Left renal cortex interstitium (tissue), 4 donors: Measurements from ENCODE around the gene C6orf132. TPM values are rescaled to one million over a fixed set of nuclear protein-coding genes. Genes with fewer than 3 reads are reported as not detected.

ENCODE experiments used
- DNase-seq, 4 donors: peaks; one replicate each; pipeline ENCODE4 v3.0.0-alpha.2; 2013; ENCODE audit warnings: low read depth in 4 of 4, low spot score in 2 of 4, missing footprints in 1 of 4
- polyA plus RNA-seq, 4 donors: library from polyadenylated mRNA; unstranded; fragments of 120-200 nt; gene quantifications; one replicate each; pipeline ENCODE4 v1.2.1, GENCODE V29; 2013; ENCODE audit not compliant: insufficient read length in 4 of 4

The C6orf132 gene
- polyA plus RNA-seq, 4 donors, result 3.8 to 6.5 (median 4.9) TPM

DNA sequence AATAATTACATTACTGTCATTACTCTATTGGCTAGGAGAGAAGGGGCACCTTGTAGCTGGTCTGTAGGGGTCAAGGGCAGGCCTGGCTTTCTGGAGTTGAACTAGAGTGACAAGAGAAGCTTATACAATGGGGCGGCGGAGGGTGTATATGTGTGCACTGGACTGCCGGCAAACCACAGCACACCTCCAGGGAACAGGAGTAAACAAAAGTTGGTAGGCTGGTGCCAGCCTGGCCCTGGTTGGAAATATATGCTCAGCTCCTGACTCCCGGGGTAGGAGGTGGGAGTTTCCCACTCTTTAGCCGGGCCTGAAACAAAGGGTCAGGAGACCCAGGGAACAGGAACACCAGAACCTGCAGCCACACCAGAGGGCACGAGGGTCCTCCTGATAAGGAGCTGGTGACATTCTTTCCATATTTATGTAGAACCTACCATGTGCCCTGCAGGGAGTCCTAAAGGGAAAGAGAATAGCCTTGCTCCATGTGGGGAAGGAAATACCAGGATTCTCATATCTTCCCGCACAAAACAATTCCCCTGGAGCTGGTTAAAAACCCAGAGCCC is 5.1 kb downstream of the C6orf132 start:
- DNase-seq, result no peak

- peak in 1 of 4 donors; percentile 28 for DNase-seq
Observed at GRCh38 chr6:42136508-42137193, 5.8 kb downstream of the C6orf132 start.

- no peak for DNase-seq
Observed at GRCh38 chr6:42135722-42136121, 6.7 kb downstream of the C6orf132 start.

DNA sequence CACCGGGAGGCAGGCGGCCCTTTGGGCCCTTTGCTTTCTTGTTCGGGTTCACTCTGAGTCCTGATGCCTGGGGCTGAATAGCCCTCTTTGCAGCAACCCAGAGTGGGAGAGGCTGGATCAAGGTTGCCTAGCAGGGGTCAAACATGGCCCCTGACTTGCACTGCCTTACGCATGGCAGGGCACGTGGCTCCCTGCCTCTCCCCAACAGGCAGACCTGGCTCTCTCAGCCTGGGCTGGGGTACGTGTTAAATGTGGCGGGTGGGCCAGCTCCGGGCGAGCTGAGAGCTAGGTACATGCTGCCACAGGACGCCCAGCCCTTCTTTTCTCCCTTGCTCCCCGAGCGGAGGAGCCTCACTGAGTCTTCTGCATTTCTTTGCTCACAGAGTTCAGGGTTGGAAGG is 7.3 kb downstream of the C6orf132 start:
- DNase-seq, result no peak

GRCh38 chr6:42133926-42134325 is 8.5 kb downstream of the C6orf132 start:
- DNase-seq, result no peak

DNA sequence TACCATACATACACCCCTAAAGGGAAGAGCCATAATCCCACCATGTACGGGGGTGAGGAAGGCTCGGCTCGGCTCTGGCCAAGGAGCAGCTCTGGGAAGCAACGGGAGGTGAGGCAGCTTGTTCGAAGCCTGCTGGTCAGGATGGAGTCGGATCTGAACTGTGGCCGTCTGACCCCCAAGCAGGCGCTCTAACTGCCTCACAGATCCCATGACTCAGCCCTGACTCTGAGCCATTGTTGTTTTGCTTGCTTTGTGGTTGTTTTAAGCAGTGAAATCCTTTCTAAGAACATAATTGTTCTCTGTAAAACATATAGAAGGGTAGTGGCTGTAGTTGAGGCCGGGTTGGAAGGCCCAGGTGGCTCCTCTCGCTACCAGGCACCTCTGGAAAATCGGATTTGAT is 10.9 kb downstream of the C6orf132 start:
- no peak for DNase-seq

DNA sequence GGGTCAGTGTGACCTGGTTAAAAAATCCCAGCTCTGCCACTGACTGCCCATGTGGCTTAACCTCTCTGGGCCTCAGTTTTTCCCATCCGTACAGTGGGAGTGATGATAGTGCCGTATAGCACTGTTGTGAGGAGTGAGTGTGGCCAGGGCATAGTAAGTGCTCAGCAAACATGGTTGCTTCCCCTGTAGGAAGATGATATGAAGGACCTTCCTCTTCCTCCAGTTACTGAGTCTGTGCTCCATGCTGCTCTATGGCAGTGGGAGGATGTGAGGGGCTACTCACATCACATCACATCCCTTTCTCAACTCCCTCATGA is 13.1 kb downstream of the C6orf132 start:
- DNase-seq, result no peak

DNA sequence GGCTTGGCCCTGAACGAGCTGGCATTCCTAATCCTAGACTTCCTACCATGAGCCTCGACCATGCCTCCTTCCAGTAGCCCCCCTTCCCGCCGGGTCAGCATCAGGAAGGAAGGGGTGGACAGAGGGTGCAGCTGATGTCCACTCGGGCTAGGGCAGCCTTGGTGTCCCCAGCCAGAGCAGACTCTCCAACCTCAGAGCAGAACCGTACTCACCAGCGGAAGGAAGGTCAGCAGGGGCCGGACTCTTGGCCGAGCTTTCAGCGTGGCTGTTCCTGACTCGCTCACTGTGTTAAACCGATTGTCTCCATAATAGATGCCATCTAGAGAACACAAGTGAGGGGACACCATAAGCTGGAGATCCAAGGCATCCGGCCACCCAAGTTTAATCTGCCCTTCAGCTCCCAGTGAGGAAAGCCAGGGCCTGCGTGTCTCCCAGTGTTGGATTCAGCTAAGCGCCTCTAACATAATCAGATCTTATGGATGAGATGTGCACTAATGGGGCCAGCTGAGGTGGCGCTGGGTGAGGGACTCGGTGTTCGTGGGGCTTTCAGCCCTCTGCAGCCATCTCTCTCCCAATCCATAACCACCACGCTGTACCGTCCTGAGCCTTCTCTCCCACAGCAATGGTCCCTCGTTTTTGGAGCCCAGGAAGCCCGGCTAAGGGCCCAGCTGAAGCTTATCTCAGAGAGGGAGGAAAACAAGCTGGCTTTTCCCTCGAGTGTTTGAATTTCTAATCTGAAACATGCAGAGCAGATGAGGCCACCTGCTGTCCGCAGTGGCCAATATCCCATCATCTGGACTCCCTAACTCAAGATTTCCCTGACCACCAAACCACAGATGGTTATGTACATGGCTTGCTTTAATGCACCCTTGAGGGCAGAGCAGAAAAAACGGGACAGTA is 13.7 kb downstream of the C6orf132 start:
- no peak for DNase-seq

DNA sequence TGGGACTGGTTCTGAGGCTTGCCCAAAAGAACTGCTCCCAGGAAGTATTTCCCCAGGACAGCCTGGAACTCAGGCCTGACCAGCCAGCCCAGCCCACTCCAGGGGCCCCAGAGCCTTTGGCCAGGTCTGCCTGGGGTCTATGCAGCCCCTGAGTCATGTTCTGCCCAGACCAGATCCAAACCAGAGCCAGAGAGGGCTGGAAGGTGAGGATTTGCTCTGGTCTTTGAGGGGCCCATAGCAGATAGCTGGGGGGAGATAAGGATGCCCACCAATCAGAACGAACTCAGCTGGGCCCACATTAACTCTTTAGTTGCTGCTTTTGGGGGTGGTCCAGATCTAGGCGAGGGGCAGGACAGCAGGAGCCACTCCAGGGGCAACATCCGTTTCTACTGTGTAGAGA is 16.8 kb downstream of the C6orf132 start:
- no peak for DNase-seq

DNA sequence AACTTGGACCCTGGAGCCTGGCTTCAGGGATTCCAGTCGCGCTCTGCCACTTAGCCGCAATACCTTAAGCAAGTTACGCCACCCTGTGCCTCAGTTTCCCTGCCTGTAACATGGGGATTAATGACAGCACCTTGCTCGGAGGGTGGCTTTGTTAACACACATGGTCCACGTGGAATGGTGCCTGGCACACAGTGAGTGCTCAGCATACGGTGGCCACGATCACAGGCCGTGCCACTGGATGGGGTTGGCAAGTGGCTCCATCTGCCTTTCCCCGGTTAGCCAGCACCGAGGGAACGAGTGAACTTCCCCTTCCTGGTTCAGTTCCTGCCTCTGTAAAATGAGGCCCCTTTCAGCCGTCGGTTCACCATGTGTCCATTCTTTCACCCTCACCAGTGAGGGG is 17.2 kb downstream of the C6orf132 start:
- no peak for DNase-seq

- DNase-seq, result no peak
Observed at GRCh38 chr6:42124223-42124836, 18.1 kb downstream of the C6orf132 start.

GRCh38 chr6:42123379-42124103 is 18.9 kb downstream of the C6orf132 start:
- no peak for DNase-seq

DNA sequence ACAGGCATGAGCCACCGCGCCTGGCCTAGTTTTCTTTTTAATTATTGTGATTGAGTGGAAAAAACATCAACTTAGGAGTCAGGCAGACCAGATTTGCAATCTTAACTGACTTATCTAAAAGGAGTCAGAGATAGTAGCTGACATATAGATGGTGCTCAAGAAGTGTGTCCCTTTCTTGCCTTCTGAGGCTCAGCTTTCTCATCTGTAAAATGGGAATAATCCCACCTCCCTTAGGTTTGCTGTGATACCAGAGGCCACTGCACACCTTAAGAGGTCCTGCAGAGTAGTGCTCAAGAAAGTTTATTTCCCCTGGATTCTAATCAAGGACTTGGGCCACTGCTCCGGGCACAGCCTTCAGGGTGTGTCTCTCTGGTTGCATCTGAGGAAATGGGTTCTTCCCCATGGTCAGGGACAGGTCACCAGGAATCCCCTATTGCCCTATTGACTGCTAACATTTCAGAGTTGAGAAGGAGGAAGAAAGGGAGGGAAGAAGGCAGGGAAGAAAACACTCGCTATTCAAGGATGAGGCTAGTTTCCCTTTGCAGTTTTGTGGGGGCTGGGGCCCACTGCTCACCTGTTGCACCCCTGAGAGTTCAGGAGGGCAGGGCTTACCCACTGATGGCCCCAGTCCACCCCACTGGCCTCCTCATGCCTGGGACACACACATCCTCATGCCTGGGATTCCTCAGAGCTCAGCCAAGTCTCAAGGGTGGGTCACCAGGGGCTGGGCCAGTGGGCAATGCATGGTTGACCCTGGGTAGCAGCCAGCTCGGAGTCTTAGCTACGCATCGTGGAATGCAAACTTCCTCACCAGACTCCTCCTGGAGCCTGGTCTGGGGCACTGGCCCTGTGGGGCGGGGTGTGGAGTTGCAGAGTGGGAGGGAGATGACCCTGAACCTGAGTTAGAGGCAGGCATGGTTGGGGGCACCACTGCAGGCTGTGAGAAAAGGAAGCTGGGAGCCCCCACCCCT is 21.2 kb downstream of the C6orf132 start:
- no peak for DNase-seq

- no peak for DNase-seq
Observed at GRCh38 chr6:42118162-42119001, 24.0 kb downstream of the C6orf132 start.

- no peak for DNase-seq
Observed at GRCh38 chr6:42117843-42118161, 24.6 kb downstream of the C6orf132 start.

- DNase-seq, result no peak
Observed at GRCh38 chr6:42113936-42114636, 28.3 kb downstream of the C6orf132 start.

- no peak for DNase-seq
Observed at GRCh38 chr6:42112351-42112750, 30.1 kb downstream of the C6orf132 start.

- DNase-seq, result no peak
Observed at GRCh38 chr6:42110683-42111082, 31.7 kb downstream of the C6orf132 start.
